Measurements from ENCODE around the gene EDEM3. TPM values are rescaled to one million over a fixed set of nuclear protein-coding genes. Genes with fewer than 3 reads are reported as not detected.

EDEM3 gene
- total and polyA plus RNA-seq, 2 donors (not counting 1 experiment from before 2014, with no cell fraction given): 4.3 to 20.9 TPM

DNA sequence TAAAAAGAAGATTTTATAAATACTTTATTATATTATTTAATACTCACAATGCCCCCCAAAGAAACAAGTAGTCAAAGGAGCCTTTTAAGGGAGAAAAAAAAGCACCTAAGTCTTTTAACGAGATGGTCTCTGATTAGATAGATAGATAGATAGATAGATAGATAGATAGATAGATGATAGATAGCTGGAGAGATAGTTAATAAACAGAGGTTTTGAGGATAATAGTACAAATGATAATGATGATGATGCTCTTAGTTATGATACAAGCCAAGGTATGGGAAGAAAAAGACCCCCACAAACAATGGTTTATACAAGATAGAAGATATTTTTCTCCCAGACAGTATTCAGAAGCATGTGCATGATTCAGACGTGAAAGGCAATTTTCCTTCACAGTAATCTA is 14.6 kb upstream of the EDEM3 start:
- Histone ChIP-seq H3K27me3 (replicated peaks in 1 of 4; ENCODE audit: control extremely low read depth in 1 of 4, control insufficient read depth in 3 of 4, insufficient read depth in 4 of 4, low read length in 3 of 4) (peaks cover 0 to 2% (median 0%) of the 10 kb centered on the region in 4 experiments), H3K4me3 (ENCODE audit: control extremely low read depth in 1 of 5, extremely low read depth in 1 of 5, insufficient read depth in 1 of 5, low read depth in 2 of 5, low read length in 4 of 5) (no peak overlapping the region), H3K4me2 (replicated peaks; ENCODE audit: low read depth, low read length, poor library complexity, severe bottlenecking) (no peak overlapping the region), H3K27ac (ENCODE audit: low read length in 2 of 2) (no peak overlapping the region), H3K9me3 (ENCODE audit: control extremely low read depth in 1 of 3, control insufficient read depth in 2 of 3, insufficient read depth in 1 of 3, low read length in 2 of 3) (no peaks in the 10 kb centered on the region), H3K36me3 (replicated peaks in 1 of 2; ENCODE audit: control extremely low read depth in 1 of 2, control insufficient read depth in 1 of 2, extremely low read depth in 1 of 2, insufficient read depth in 2 of 2, low read length in 1 of 2) (no peaks in the 10 kb centered on the region), H4K20me1 (ENCODE audit: control insufficient read depth, insufficient read depth, low read length, poor library complexity, severe bottlenecking) (no peaks in the 10 kb centered on the region), H3K9ac (ENCODE audit: low read length) (no peak overlapping the region), H3K79me2 (ENCODE audit: control insufficient read depth, insufficient read depth, low read length) (no peaks in the 10 kb centered on the region), H2AFZ (ENCODE audit: insufficient read depth, low read depth, low read length, poor library complexity, severe bottlenecking) (no peak overlapping the region), H3K4me1 (ENCODE audit: control insufficient read depth in 2 of 2, insufficient read depth in 2 of 2, low read length in 2 of 2) (no peaks in the 10 kb centered on the region)
- DNase-seq (no peak), ATAC-seq (ENCODE audit: low read depth) (no peak)
- TF ChIP-seq, protein P1, sequence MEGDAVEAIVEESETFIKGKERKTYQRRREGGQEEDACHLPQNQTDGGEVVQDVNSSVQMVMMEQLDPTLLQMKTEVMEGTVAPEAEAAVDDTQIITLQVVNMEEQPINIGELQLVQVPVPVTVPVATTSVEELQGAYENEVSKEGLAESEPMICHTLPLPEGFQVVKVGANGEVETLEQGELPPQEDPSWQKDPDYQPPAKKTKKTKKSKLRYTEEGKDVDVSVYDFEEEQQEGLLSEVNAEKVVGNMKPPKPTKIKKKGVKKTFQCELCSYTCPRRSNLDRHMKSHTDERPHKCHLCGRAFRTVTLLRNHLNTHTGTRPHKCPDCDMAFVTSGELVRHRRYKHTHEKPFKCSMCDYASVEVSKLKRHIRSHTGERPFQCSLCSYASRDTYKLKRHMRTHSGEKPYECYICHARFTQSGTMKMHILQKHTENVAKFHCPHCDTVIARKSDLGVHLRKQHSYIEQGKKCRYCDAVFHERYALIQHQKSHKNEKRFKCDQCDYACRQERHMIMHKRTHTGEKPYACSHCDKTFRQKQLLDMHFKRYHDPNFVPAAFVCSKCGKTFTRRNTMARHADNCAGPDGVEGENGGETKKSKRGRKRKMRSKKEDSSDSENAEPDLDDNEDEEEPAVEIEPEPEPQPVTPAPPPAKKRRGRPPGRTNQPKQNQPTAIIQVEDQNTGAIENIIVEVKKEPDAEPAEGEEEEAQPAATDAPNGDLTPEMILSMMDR (IDR thresholded peaks at IDR 0.05): no peak
- TF ChIP-seq EZH2 (IDR thresholded peaks at IDR 0.05; ENCODE audit: borderline replicate concordance, insufficient read depth, low read depth, low read length, poor library complexity, severe bottlenecking): no peak
- POLR2A ChIA-PET: no interaction called here
- Mint-ChIP-seq H3K27me3 (no peaks in the 10 kb centered on the region), H3K4me3 (no peak overlapping the region), H3K9me3 (ENCODE audit: insufficient read depth) (no peaks in the 10 kb centered on the region), H3K27ac (no peak overlapping the region), H3K4me1 (peaks cover 2% of the 10 kb centered on the region)
- intact Hi-C loops (cut with micrococcal nuclease): no loop called here
- no CpG with 5 or more reads among the region's 2 CpGs for WGBS (ENCODE audit: insufficient coverage)
- CTCF ChIA-PET: no interaction called here

DNA sequence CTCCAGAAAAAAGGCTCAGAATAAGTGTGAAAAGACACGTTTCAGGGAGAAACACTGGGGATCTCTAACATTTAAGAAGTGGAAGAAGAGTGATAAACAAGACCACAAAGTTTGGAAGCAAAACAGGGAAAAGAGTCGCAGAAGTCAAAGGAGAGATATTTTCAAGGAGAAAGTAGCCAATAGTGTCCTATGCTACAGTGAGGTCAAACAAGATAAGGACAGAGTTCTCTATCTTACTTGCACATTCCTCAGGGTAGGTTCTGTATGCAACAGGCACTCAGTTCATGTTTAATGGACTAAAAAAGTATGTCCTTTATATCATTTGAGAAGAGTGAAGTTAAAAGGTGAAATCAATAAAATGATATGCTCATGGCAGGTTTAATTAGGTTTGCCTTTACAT is 13.8 kb upstream of the EDEM3 start:
- ATAC-seq (ENCODE audit: low read depth) (no peak), DNase-seq (no peak)
- WGBS (ENCODE audit: insufficient coverage): 100% methylated on average over 2 of the region's 2 CpGs
- TF ChIP-seq EZH2 (IDR thresholded peaks at IDR 0.05; ENCODE audit: borderline replicate concordance, insufficient read depth, low read depth, low read length, poor library complexity, severe bottlenecking): no peak
- TF ChIP-seq, protein P1 (IDR thresholded peaks at IDR 0.05): no peak
- Histone ChIP-seq H3K4me1 (ENCODE audit: control insufficient read depth in 2 of 2, insufficient read depth in 2 of 2, low read length in 2 of 2) (no peaks in the 10 kb centered on the region), H3K79me2 (ENCODE audit: control insufficient read depth, insufficient read depth, low read length) (no peaks in the 10 kb centered on the region), H4K20me1 (ENCODE audit: control insufficient read depth, insufficient read depth, low read length, poor library complexity, severe bottlenecking) (no peaks in the 10 kb centered on the region), H3K4me2 (replicated peaks; ENCODE audit: low read depth, low read length, poor library complexity, severe bottlenecking) (no peak overlapping the region), H3K27ac (ENCODE audit: low read length in 2 of 2) (no peak overlapping the region), H3K9ac (ENCODE audit: low read length) (no peak overlapping the region), H3K4me3 (ENCODE audit: control extremely low read depth in 1 of 5, extremely low read depth in 1 of 5, insufficient read depth in 1 of 5, low read depth in 2 of 5, low read length in 4 of 5) (no peak overlapping the region), H2AFZ (ENCODE audit: insufficient read depth, low read depth, low read length, poor library complexity, severe bottlenecking) (no peak overlapping the region), H3K36me3 (replicated peaks in 1 of 2; ENCODE audit: control extremely low read depth in 1 of 2, control insufficient read depth in 1 of 2, extremely low read depth in 1 of 2, insufficient read depth in 2 of 2, low read length in 1 of 2) (no peaks in the 10 kb centered on the region), H3K9me3 (ENCODE audit: control extremely low read depth in 1 of 3, control insufficient read depth in 2 of 3, insufficient read depth in 1 of 3, low read length in 2 of 3) (no peaks in the 10 kb centered on the region), H3K27me3 (replicated peaks in 1 of 4; ENCODE audit: control extremely low read depth in 1 of 4, control insufficient read depth in 3 of 4, insufficient read depth in 4 of 4, low read length in 3 of 4) (peaks cover 0 to 3% (median 1%) of the 10 kb centered on the region in 4 experiments)
- Mint-ChIP-seq H3K4me1 (peaks cover 2% of the 10 kb centered on the region), H3K4me3 (no peak overlapping the region), H3K27ac (no peak overlapping the region), H3K9me3 (ENCODE audit: insufficient read depth) (no peaks in the 10 kb centered on the region), H3K27me3 (no peaks in the 10 kb centered on the region)
- ChIA-PET POLR2A (no interaction called here), CTCF (no interaction called here)
- intact Hi-C loops (cut with micrococcal nuclease): no loop called here
